Esophagus (tissue), 2 donors: ENCODE measurements around the gene DHDH. TPM values are rescaled to one million over a fixed set of nuclear protein-coding genes. Genes with fewer than 3 reads are reported as not detected.

Experiments
- H3K27ac ChIP-seq, 2 donors: one replicate each; pipeline ENCODE4 v1.5.1; 2013; ENCODE audit warnings: low read depth in 2 of 2, mild to moderate bottlenecking in 2 of 2, inconsistent platforms in 1 of 2, low read length in 1 of 2, moderate library complexity in 1 of 2
- H3K27me3 ChIP-seq, 2 donors: one replicate each; pipeline ENCODE4 v1.6.1; 2013; ENCODE audit warnings: low read length in 2 of 2, control low read depth in 1 of 2, mild to moderate bottlenecking in 1 of 2; ENCODE audit not compliant: insufficient read depth in 2 of 2, control insufficient read depth in 1 of 2
- H3K36me3 ChIP-seq, 2 donors: one replicate each; pipeline ENCODE4 v1.6.1; 2013; ENCODE audit warnings: low read length in 1 of 2; ENCODE audit not compliant: control insufficient read depth in 2 of 2, insufficient read depth in 2 of 2
- H3K4me1 ChIP-seq, 2 donors: one replicate each; pipeline ENCODE4 v1.6.1; 2013; ENCODE audit warnings: low read length in 1 of 2; ENCODE audit not compliant: control insufficient read depth in 2 of 2, insufficient read depth in 2 of 2
- H3K4me3 ChIP-seq, 2 donors: one replicate each; pipeline ENCODE4 v1.5.1; 2013; ENCODE audit warnings: low read length in 2 of 2, mild to moderate bottlenecking in 2 of 2, low read depth in 1 of 2, moderate library complexity in 1 of 2
- H3K9me3 ChIP-seq, 2 donors: one replicate each; pipeline ENCODE4 v1.6.1; 2013; ENCODE audit warnings: mild to moderate bottlenecking in 2 of 2, low read depth in 1 of 2, low read length in 1 of 2, moderate library complexity in 1 of 2; ENCODE audit not compliant: control insufficient read depth in 2 of 2, insufficient read depth in 1 of 2
- WGBS, 2 donors: extraction: QIAGEN DNeasy Blood & Tissue Kit; methylation state at CpG; one replicate each; pipeline ENCODE4 v1.1.7; 2013; 5-methylcytosine and 5-hydroxymethylcytosine counted together
- polyA plus RNA-seq, 2 donors: library from polyadenylated mRNA; stranded (reverse); fragments of 200-250 nt; gene quantifications; one replicate each; pipeline ENCODE4 v1.2.3, GENCODE V29; 2013
- donor health status: healthy with polysubstance abuse.
- donor health status: Bipolar disorder and iron deficiency.

The DHDH gene
- polyA plus RNA-seq, 2 donors = 0.57 to 1.3 TPM

DNA sequence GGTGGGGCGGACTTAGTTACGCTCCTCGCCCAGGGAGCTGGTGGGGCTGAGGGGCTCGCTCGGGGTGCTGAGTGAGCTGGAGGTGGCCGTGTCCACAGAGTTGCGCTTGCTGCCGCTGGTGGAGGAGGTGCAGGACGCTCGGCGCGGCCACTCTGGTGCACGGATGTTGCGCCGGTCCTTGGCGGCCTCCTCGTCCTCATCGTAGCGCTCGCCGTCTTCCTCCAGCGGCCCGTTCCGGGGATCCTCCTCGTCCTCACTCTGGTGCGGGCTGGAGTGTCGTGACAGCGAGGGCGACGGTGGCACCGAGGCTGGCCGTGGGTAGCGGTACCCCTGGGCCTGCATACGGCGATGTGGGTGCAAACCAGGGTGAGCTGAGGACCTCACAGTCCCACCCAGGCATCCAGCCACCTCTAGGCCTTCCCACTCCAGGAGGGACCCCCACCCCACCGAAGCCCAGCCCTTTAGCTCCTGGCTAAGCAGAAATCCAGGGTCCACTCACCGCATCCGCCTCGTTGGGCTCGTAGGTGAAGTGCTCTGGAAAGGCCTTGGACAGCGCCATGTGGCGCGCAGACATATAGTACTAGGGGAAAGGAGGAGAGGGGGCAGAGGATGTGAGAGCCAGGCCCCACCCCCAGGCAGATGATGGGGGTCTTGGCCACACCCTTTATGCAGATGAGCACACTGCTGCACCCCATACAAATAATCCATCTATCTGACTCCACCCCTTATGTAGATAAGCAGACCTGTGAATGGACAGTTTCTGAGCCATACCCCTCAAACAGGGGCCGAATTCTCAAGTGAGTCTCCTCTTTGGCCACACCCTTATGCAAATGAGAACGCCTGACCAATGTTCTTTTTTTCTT is 36.0 kb downstream of the DHDH start:
- Histone ChIP-seq H3K9me3 (peaks cover 0 to 1% of the 10 kb centered on the region in 2 donors), H3K27me3 (no peaks in the 10 kb centered on the region), H3K4me1 (peaks cover 0 to 9% of the 10 kb centered on the region in 2 donors), H3K4me3 (no peak overlapping the region), H3K27ac (no peak overlapping the region), H3K36me3 (peaks cover 12 to 34% of the 10 kb centered on the region in 2 donors)
- 93 to 95% methylated on average over 42 to 45 of the region's 45 CpGs for WGBS, 2 donors

DNA sequence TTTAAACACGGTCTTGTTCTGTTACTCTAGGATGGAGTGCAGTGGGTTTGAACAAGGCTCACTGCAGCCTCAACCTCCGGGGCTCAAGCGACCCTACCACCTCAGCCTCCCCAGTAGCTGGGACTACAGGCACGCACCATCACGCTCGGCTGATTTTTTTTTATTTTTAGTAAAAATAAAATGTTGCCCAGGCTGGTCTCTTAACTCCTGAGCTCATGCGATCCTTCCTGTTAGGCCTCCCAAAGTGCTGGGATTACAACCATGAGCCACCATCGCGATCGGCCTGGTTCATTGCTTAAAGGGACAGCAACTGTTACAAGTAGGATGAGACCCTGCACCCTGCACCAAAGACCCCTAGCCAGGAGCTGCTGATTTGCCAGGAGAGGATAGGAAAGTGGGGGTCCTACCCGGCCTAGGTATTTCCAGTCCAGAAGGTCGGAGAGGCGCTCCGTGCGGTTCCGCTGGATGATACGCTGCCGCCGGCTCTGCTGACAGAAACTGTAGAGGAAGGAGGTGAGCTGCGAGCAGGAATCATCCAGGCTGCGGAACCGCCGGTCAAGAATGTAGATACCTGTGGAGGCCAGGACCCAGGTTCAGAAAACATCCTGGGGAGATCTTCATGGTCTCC is 36.8 kb downstream of the DHDH start:
- peaks cover 0 to 1% of the 10 kb centered on the region in 2 donors for H3K9me3 ChIP-seq
- H3K27ac ChIP-seq = no peak overlapping the region
- WGBS, 2 donors = 89 to 91% methylated on average over 23 of the region's 23 CpGs
- peaks cover 0 to 6% of the 10 kb centered on the region in 2 donors for H3K4me1 ChIP-seq
- H3K36me3 ChIP-seq = peaks cover 12 to 35% of the 10 kb centered on the region in 2 donors
- no peaks in the 10 kb centered on the region for H3K27me3 ChIP-seq
- H3K4me3 ChIP-seq = no peak overlapping the region

DNA sequence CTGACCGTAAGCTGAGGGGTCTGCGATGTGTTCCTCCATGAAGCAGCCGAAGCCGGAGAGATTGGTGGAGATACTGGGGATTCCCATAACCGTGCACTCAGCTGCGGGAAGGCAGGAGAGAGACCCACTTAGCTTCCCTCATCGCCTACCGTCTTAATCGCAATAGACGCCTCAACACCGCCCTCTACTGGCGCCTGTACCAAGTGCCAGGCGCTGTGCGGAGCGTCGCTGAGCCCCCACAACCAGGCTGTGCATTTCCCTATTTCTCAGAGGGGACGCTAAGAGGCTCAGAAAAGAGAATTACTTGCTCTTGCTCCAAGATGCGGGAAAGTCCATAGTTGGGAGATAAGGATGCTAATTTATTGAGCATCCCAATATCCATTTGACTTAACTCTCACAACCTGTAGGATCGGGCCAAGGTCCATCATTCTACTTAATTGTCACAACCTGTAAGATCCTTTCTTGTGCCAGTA is 37.5 kb downstream of the DHDH start:
- Histone ChIP-seq H3K4me3 (no peak overlapping the region), H3K9me3 (peaks cover 0 to 1% of the 10 kb centered on the region in 2 donors), H3K27me3 (no peaks in the 10 kb centered on the region), H3K27ac (peak overlapping the region in 1 of 2 donors; percentile 40), H3K36me3 (peaks cover 12 to 35% of the 10 kb centered on the region in 2 donors), H3K4me1 (peaks cover 0 to 5% of the 10 kb centered on the region in 2 donors)
- WGBS, 2 donors = 24 to 25% methylated on average over 19 of the region's 19 CpGs

DNA sequence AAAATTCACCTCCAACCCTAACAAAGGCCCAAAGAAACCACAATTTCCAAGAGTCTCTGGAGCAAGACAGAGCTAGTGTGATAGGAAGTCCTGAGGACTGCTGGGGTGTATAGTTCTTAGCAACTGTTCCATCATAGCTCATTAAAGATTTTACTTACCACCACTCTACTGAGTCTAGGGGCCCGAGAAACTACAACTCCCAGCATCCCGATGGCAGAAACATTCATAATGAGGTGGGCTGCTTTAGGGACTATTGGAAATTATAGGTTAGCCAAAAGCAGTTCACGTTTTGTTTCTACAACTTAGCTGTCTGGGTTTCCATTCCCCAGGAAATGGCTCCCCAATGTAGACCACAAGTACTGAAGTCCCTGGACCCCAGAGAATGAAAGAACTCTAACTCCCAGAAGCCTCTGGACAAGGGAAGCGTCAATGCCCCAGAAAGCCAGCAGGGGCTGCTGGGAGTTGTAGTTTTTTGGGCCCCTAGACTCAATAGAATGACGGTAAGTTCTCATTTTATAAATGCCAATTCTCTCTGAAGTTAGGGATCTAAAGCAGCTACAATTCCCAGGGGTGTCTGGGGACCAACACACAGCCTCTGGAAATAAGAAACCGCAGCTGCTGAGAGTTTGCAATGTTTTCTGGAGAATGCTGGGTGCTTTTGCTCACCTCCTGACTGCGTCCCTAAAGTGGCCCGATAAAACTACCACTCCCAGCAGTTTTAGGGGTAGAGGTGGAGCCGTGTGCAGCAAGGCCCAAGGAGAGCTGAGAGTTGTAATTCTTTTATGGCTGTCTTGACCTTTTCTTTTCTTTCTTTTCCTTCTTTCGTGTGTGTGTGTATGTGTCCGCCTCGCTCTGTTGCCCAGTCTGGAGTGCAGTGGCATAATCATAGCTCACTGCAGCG is 42.7 kb downstream of the DHDH start:
- Histone ChIP-seq H3K9me3 (no peaks in the 10 kb centered on the region), H3K27me3 (no peaks in the 10 kb centered on the region), H3K4me1 (no peaks in the 10 kb centered on the region), H3K36me3 (peaks cover 12 to 15% of the 10 kb centered on the region in 2 donors), H3K27ac (no peak overlapping the region), H3K4me3 (no peak overlapping the region)
- 88 to 90% methylated on average over 13 of the region's 13 CpGs for WGBS, 2 donors

DNA sequence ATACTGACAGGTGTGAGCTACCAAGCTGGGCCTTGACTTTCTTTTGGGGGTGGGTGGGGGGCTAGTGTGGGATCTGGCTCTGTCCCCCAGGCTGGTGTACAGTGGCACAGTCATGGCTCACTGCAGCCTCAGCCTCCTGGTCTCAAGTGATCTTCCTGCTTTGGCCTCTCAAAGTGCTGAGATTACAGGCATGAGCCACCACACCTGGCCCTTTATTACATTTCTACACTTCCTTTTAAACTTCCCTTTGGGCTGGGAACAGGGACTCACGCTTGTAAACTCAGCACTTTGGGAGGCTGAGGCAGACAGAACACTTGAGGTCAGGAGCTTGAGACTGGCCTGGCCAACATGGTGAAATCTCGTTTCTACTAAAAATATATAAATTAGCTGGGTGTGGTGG is 43.6 kb downstream of the DHDH start:
- no peak overlapping the region for H3K27ac ChIP-seq
- WGBS, 2 donors = 64 to 87% methylated on average over 2 of the region's 2 CpGs
- H3K9me3 ChIP-seq = no peaks in the 10 kb centered on the region
- H3K4me1 ChIP-seq = no peaks in the 10 kb centered on the region
- H3K36me3 ChIP-seq = peaks cover 15 to 19% of the 10 kb centered on the region in 2 donors
- H3K27me3 ChIP-seq = no peaks in the 10 kb centered on the region
- no peak overlapping the region for H3K4me3 ChIP-seq

DNA sequence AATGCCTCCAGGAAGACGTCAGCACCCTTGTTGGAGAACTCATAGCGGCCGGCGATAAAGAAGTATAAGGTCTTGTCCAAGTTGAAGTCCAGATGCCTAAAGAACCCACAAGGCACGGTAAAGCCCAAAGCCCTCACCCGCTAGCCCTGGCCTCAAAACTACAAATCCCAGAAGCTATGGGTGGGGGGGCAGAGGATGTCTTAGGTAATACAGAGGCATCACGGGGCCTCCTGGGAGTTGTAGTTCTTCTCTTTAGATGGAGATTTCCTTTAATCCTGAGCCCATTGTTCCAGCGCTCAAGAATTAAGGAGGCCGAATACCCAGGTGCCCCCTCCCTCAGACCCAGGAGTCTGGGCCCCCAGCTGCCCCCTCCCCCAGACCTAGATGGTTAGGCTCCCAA is 48.8 kb downstream of the DHDH start:
- peaks cover 8 to 33% of the 10 kb centered on the region in 2 donors for H3K36me3 ChIP-seq
- no peak overlapping the region for H3K27ac ChIP-seq
- no peak overlapping the region for H3K4me3 ChIP-seq
- H3K9me3 ChIP-seq = no peaks in the 10 kb centered on the region
- 92 to 98% methylated on average over 9 of the region's 9 CpGs for WGBS, 2 donors
- no peaks in the 10 kb centered on the region for H3K4me1 ChIP-seq
- no peaks in the 10 kb centered on the region for H3K27me3 ChIP-seq

DNA sequence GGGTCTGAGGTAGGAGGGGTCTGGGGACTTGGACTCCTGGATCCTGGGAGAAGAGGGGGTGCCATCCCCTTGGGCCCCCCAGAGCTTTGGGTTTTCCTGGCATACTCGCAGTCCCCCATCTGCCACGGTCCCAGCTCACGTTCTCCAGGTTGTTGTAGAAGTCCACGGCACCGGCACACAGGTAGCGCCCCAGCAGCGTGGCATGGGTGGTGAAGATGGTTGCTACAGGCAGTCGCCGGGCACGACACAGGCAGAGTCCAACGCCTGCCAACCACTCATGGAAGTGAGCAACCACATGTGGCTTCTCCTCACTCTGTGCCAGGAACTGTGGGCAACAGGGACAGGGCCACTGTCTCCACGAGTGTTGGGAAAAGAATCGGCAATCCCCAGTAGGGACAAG is 52.2 kb downstream of the DHDH start:
- WGBS, 2 donors = 95 to 97% methylated on average over 13 of the region's 13 CpGs
- Histone ChIP-seq H3K4me1 (no peaks in the 10 kb centered on the region), H3K27me3 (no peaks in the 10 kb centered on the region), H3K4me3 (no peak overlapping the region), H3K36me3 (peaks cover 0 to 43% of the 10 kb centered on the region in 2 donors), H3K9me3 (no peaks in the 10 kb centered on the region), H3K27ac (no peak overlapping the region)

DNA sequence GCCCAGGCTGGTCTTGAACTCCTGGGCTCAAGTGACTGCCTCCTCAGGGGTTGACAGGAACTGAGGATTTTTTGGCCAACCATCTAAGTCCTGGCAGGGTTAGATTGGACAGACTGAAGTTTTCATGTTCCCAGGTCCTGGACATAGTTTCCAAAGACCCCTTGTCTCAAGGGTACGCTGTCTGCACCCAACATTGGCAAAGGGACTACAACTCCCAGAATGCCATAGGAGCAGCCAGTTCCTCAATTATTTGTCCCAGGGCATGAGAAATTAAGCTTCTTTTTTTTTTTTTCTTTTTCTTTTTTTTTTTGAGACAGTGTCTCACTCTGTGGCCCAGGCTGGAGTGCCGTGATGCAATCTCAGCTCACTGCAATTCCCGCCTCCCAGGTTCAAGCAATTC is 52.7 kb downstream of the DHDH start:
- Histone ChIP-seq H3K36me3 (peaks cover 0 to 47% of the 10 kb centered on the region in 2 donors), H3K27ac (no peak overlapping the region), H3K4me1 (peaks cover 3 to 4% of the 10 kb centered on the region in 2 donors), H3K9me3 (no peaks in the 10 kb centered on the region), H3K27me3 (no peaks in the 10 kb centered on the region), H3K4me3 (no peak overlapping the region)
- WGBS, 2 donors = 90 to 93% methylated on average over 3 of the region's 3 CpGs

DNA sequence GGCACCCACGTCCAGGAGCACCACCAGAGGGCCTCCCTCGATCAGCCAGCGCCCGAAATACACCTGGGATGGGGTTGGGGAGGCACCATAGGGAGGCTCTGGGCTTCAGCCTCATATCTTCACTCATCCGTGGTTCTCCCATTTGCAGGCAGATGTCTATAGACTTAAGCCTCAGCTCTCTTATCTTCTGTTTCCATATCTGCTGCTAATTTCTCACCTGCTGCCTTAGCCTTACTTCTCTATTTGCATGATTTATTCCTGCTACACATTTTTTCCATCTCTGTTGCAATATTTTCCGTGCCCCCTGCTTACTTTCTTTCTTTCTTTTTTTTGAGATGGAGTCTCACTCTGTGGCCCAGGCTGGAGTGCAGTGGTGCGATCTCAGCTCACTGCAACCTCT is 53.8 kb downstream of the DHDH start:
- Histone ChIP-seq H3K4me1 (peaks cover 11 to 14% of the 10 kb centered on the region in 2 donors), H3K27ac (no peak overlapping the region), H3K27me3 (no peaks in the 10 kb centered on the region), H3K4me3 (no peak overlapping the region), H3K36me3 (peaks cover 0 to 38% of the 10 kb centered on the region in 2 donors), H3K9me3 (no peaks in the 10 kb centered on the region)
- WGBS, 2 donors = 84 to 88% methylated on average over 7 of the region's 7 CpGs
